GM19351 (cell line): Measurements from ENCODE around the gene GIPC2.

Experiments used
- ATAC-seq: cut with Tn5 transposase; IDR thresholded peaks from one replicate; pipeline ENCODE4 v1.9.1; 2021; ENCODE audit warnings: mild to moderate bottlenecking, moderate library complexity; ENCODE audit not compliant: unreplicated experiment

Gene GIPC2

GRCh38 chr1:78035121-78035520, 10.6 kb upstream of the GIPC2 start:
- ATAC-seq, result no peak

DNA sequence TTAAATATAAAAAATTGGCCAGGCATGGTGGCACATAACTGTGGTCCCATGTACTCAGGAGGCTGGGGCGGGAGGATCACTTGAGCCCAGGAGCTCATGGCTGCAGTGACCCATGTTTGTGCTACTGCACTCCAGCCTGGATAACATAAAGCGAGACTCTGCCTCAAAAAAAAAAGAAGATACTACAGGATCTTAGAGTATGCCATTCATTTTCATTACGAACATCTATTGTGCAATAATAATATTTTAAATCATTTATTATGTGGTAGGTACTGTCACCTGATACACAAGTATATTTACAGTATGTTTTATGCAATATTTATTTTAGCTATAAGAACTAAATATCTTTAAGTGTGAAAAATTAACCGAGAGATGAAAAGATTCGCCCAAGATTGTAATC, 9.3 kb upstream of the GIPC2 start:
- ATAC-seq, result no peak

DNA sequence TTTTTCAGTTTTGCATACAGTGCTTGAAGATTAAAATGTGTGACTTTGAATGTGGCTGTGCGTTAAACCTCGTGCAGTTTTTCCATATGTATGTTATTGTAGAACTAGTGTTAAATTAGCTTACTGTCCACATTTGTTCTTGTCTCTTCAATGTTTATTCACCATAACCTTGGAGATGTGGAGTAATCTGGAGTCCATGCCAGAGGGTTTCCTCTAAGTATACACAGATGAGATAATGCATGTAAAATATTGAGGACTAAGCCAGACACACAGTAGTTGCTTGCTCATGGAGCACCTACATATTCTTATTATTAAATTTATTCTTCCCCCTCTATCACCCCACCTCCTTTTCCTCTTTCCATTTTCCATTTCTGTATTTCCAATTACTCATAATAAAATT, 7.7 kb upstream of the GIPC2 start:
- ATAC-seq, result no peak

GRCh38 chr1:78038491-78038939, 7.3 kb upstream of the GIPC2 start:
- no peak for ATAC-seq

GRCh38 chr1:78040484-78041089, 5.2 kb upstream of the GIPC2 start:
- no peak for ATAC-seq

GRCh38 chr1:78043436-78043835, 2.3 kb upstream of the GIPC2 start:
- ATAC-seq, result no peak

DNA sequence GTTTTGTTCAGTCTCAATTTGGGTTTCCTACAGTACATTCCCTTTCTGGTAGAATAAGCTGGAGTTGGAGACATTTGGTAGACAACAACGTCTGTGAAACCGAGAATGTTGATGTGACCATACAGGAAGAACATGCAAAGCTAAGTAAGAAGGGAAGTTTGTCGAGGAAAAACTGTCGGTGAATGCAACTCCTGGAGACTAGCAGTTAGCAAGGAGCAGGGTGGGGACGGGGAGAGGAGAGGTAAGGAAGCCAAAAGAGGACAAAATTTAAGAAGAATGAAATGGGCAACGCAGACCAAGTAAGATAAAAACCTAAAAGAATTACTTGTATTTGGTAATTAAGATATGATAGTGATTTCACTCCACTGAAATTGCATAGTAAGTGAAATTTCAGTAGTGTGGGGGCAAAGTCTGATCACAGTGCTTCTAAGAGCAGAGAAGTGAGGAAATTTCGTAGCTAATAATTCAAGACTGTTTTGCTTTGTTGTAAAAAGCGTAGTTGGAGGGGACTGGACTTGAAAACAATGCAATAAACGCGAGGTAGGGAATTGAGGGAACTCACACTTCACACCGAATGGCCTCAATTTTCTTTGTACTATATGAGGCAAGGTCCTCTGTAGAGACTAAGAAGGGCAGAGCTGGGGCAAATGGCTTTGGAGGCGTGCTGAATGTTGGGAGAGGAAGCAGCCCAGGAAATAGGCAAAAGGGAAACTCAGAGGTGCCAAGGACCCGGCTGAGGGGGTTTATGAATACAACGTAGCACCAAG, 787 bp upstream of the GIPC2 start:
- no peak for ATAC-seq

- ATAC-seq, result no peak
These were observed 222 bp upstream of the GIPC2 start for GRCh38 chr1:78045563-78045925.

GRCh38 chr1:78047106-78047505, 1.3 kb downstream of the GIPC2 start:
- ATAC-seq, result no peak

DNA sequence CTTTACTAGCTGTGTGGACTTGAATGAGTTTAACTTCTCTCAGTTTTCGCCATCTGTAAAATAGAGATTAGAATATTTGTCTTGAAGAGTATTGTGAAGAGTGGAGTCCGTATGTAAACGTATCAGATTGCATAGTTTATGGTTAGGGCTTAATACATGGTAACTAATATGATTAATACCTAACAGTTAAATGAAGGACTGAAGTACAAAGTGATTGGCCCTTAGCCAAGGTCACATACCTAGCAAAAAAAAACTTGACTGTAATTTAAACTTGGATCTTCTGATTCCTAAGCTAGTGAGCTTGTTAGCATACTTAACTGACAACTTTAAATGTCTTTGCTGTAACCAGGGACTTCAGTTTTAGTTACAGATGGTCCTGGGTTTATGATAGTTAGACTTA, 1.9 kb downstream of the GIPC2 start:
- no peak for ATAC-seq

DNA sequence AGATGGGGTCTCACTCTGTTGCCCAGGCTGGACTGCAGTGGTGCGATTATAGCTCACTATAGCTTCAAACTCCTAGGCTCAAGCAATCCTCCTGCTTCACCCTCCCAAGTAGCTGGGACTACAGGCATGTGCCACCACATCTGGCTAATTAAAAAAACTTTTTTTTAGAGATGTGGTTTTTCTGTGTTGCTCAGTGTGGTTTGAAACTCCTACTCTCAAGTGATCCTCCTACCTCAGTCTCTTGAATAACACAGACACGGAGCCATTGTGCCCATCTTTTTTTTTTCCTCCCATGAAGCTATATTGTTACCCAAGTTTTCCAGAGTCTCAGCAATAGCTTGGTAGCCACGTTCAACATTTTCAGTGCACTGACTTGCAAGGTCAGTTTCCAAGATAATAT, 2.7 kb downstream of the GIPC2 start:
- ATAC-seq, result peak; percentile 37

DNA sequence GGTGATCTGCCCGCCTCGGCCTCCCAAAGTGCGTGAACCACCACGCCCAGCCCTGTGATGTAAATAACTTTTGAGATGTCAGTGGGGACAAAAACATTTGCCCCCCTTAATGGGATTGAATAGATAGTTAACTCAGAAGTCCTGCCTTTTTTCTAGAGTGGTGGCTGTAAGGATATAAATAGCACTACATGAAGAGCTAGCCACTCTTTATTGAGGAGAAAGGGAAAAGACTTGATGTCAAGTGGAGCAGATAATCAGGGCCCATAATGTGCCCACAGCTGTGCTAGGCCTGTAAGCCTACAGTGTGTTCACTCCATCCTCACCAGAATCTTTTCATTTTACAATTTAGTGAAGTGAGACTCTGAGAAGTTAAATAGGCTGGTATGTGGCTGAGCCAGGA, 3.6 kb downstream of the GIPC2 start:
- no peak for ATAC-seq

GRCh38 chr1:78051005-78051404, 5.2 kb downstream of the GIPC2 start:
- ATAC-seq, result no peak

GRCh38 chr1:78052685-78053405, 7.1 kb downstream of the GIPC2 start:
- no peak for ATAC-seq

DNA sequence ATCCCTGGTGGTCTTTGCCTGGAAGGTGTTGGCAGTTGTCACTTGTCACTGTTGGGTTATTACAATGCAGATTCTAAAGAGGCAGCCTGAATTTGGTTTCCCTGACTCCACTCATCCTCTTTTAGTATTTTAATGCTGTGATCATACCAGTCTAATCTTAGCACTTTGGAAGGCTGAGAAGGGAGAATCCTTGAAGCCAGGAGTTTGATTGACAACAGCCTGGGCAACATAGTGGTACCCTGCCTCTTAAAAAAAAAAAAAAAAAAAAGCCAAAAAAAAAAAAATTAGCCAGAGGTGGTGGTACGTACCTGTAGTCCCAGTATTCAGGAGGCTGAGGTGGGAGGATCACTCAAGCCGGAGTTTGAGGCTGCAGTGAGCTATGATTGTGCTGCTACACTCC, 7.7 kb downstream of the GIPC2 start:
- ATAC-seq, result no peak

DNA sequence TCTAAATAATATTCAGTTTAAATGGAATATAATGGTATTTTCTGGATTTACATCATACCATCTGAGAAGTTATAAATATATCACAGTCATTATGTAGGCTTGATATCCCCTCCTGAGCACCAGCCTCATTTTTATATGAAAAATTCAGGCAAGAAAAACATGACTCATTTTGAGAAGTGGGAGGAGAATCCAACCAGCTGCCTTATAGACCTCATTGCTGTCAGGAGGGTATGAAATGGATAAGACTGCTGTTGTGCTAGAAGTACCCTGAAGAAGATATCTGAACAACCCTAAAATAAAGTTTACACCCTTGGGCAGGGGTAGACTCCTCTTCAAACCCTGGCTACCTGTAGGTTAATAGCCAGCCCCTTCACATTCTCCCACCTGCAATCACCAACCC, 8.8 kb downstream of the GIPC2 start:
- ATAC-seq, result no peak

- no peak for ATAC-seq
These were observed 9.2 kb downstream of the GIPC2 start for GRCh38 chr1:78054972-78055371.

- ATAC-seq, result no peak
These were observed 9.9 kb downstream of the GIPC2 start for GRCh38 chr1:78055565-78056132.

DNA sequence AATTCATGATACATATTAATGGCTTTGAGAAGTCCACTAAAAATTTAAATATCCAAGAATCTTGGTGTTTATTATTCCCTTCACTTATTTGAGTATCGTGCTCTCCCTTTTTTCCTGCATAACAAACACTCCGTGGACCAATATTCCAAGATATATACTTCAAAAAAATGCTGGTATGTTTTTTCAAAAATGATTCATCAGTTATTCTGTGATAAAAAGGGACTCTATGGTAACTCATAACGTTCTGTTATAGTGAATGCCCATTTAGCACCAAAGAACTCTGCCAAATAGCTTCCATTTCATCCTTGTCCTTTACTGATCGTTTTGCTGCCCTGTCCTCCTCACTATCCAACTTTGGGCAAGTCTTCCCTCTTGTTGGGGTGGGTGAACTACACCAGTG, 12.9 kb downstream of the GIPC2 start:
- ATAC-seq, result no peak

GRCh38 chr1:78060857-78061563, 15.2 kb downstream of the GIPC2 start:
- ATAC-seq, result peak; percentile 98

GRCh38 chr1:78061825-78062523, 16.2 kb downstream of the GIPC2 start:
- no peak for ATAC-seq
